Gastroesophageal sphincter (tissue), 4 donors: ENCODE results near the gene CDKN3. TPM values are rescaled to one million over a fixed set of nuclear protein-coding genes. Genes with fewer than 3 reads are reported as not detected.
"Not testable (repeated sequence)": the region's sequence is repeated elsewhere in the genome, so short reads cannot be mapped to it uniquely, and the experiment has no call there.

ENCODE experiments used
- ATAC-seq: fragments of 150-250 bp; one replicate; pipeline ENCODE4 v1.9.1; 2016; ENCODE audit warnings: mild to moderate bottlenecking, moderate library complexity
- H3K27ac ChIP-seq, 4 donors: fragments of 200-600 bp; sonication (generic) in 3 of 4; 1 replicate in 3 of 4; 2 replicates in 1 of 4; pipeline ENCODE4 v1.5.1; 2016 to 2019
- H3K27me3 ChIP-seq: fragments of 200-600 bp; sonication (generic); one replicate; pipeline ENCODE4 v1.5.1; 2019
- H3K36me3 ChIP-seq, 2 donors: fragments of 200-600 bp; sonication (generic); one replicate each; pipeline ENCODE4 v1.5.1; 2019; ENCODE audit warnings: control low read depth in 1 of 2
- H3K4me1 ChIP-seq, 3 donors: fragments of 200-600 bp; sonication (generic); 1 replicate in 2 of 3; 2 replicates in 1 of 3; pipeline ENCODE4 v1.5.1; 2016 to 2019; ENCODE audit warnings: control low read depth in 2 of 3
- H3K4me3 ChIP-seq, 2 donors: fragments of 200-600 bp; sonication (generic); one replicate each; pipeline ENCODE4 v1.5.1; 2019; ENCODE audit warnings: mild to moderate bottlenecking in 1 of 2, moderate library complexity in 1 of 2
- H3K9me3 ChIP-seq, 3 donors: fragments of 200-600 bp; sonication (generic); one replicate each; pipeline ENCODE4 v1.5.1; 2017 to 2019; ENCODE audit warnings: control low read depth in 2 of 3
- CTCF ChIP-seq, 4 experiments: fragments of 200-600 bp in 2 of 4; fragments of 450-650 bp in 2 of 4; sonication (generic) in 1 of 4; IDR thresholded peaks; one replicate each; pipeline ENCODE4 v1.5.1; 2017 to 2019; ENCODE audit warnings: antibody characterized with exemption in 4 of 4, mild to moderate bottlenecking in 2 of 4, moderate library complexity in 2 of 4
- EP300 ChIP-seq: sonication (generic); formaldehyde crosslinking; IDR thresholded peaks from one replicate; pipeline ENCODE4 v1.6.1; 2017; ENCODE audit warnings: antibody characterized with exemption, mild to moderate bottlenecking
- POLR2A ChIP-seq, 2 donors: fragments of 450-650 bp; IDR thresholded peaks; one replicate each; pipeline ENCODE4 v1.6.1; 2017; ENCODE audit warnings: antibody characterized with exemption in 2 of 2, mild to moderate bottlenecking in 2 of 2, moderate library complexity in 1 of 2
- POLR2AphosphoS5 ChIP-seq: sonication (generic); formaldehyde crosslinking; IDR thresholded peaks from one replicate; pipeline ENCODE4 v1.6.1; 2017; ENCODE audit warnings: antibody characterized with exemption
- WGBS, 2 donors: methylation state at CpG; one replicate each; pipeline ENCODE4 v1.1.5; 2018; ENCODE audit warnings: low coverage in 1 of 2; 5-methylcytosine and 5-hydroxymethylcytosine counted together
- total RNA-seq, 4 donors: library from RNA; depleted of rRNA; stranded (reverse); fragments of >200 nt; gene quantifications; one replicate each; pipeline ENCODE4 v1.1.0, GENCODE V29; 2016

Gene CDKN3
- total RNA-seq, 4 donors from 2014 or later, result 2.0 to 3.1 (median 3.0) TPM; not detected in 1

- H3K4me1 ChIP-seq, result no peaks in the 10 kb centered on the region
- no peak for ATAC-seq
- H3K4me3 ChIP-seq, result no peak overlapping the region
- H3K36me3 ChIP-seq, result no peaks in the 10 kb centered on the region
- TF ChIP-seq POLR2AphosphoS5 (no peak), POLR2A (IDR thresholded peaks at IDR 0.05) (no peak), EP300 (no peak), CTCF (IDR thresholded peaks at IDR 0.05) (no peak)
- H3K27ac ChIP-seq, result no peak overlapping the region
- peaks cover 15% of the 10 kb centered on the region for H3K27me3 ChIP-seq
- no peaks in the 10 kb centered on the region for H3K9me3 ChIP-seq
Observed at GRCh38 chr14:54381821-54382220, 15.0 kb upstream of the CDKN3 start.

- no peak overlapping the region for H3K27ac ChIP-seq
- TF ChIP-seq POLR2AphosphoS5, result no peak
- TF ChIP-seq CTCF (IDR thresholded peaks at IDR 0.05), result no peak
- no peak for TF ChIP-seq POLR2A (IDR thresholded peaks at IDR 0.05)
- no peak for TF ChIP-seq EP300
- H3K27me3 ChIP-seq, result peaks cover 17% of the 10 kb centered on the region
- H3K36me3 ChIP-seq, result no peaks in the 10 kb centered on the region
- 86 to 92% methylated on average over 4 of the region's 4 CpGs for WGBS, 2 donors
- no peak for ATAC-seq
- no peaks in the 10 kb centered on the region for H3K4me1 ChIP-seq
- H3K9me3 ChIP-seq, result no peaks in the 10 kb centered on the region
- H3K4me3 ChIP-seq, result no peak overlapping the region
Observed at GRCh38 chr14:54383835-54384234, 13.0 kb upstream of the CDKN3 start.

GRCh38 chr14:54385556-54385955 is 11.3 kb upstream of the CDKN3 start:
- no peaks in the 10 kb centered on the region for H3K9me3 ChIP-seq

GRCh38 chr14:54387328-54387727 is 9.5 kb upstream of the CDKN3 start:
- Histone ChIP-seq H3K4me1 (no peaks in the 10 kb centered on the region), H3K27me3 (peaks cover 13% of the 10 kb centered on the region), H3K27ac (no peak overlapping the region), H3K4me3 (no peak overlapping the region), H3K36me3 (no peaks in the 10 kb centered on the region), H3K9me3 (no peaks in the 10 kb centered on the region)
- WGBS, 2 donors, result 79 to 94% methylated on average over 4 to 5 of the region's 5 CpGs
- no peak for ATAC-seq
- TF ChIP-seq POLR2AphosphoS5 (no peak), POLR2A (IDR thresholded peaks at IDR 0.05) (no peak), CTCF (IDR thresholded peaks at IDR 0.05) (no peak), EP300 (no peak)

More at GRCh38 chr14:54385556-54385955, 11.3 kb upstream of the CDKN3 start:
- Histone ChIP-seq H3K27me3 (peaks cover 13% of the 10 kb centered on the region), H3K4me1 (no peaks in the 10 kb centered on the region), H3K36me3 (no peaks in the 10 kb centered on the region), H3K27ac (no peak overlapping the region), H3K4me3 (no peak overlapping the region)
- no peak for ATAC-seq
- WGBS, 2 donors, result 56% methylated on average over 4 of the region's 4 CpGs; no CpG with 5 or more reads in 1 of the 2 donors
- TF ChIP-seq POLR2A (IDR thresholded peaks at IDR 0.05) (no peak), CTCF (IDR thresholded peaks at IDR 0.05) (no peak), EP300 (no peak)

GRCh38 chr14:54392131-54392859 is 4.5 kb upstream of the CDKN3 start:
- Histone ChIP-seq H3K27me3 (peaks cover 4% of the 10 kb centered on the region), H3K36me3 (no peaks in the 10 kb centered on the region), H3K27ac (no peak overlapping the region), H3K4me3 (no peak overlapping the region), H3K9me3 (no peaks in the 10 kb centered on the region), H3K4me1 (peaks cover 0 to 4% (median 1%) of the 10 kb centered on the region in 3 donors)
- TF ChIP-seq POLR2A (IDR thresholded peaks at IDR 0.05) (no peak), CTCF (IDR thresholded peaks at IDR 0.05) (no peak), EP300 (no peak), POLR2AphosphoS5 (no peak)
- ATAC-seq, result no peak
- 77 to 78% methylated on average over 11 to 13 of the region's 14 CpGs for WGBS, 2 donors

GRCh38 chr14:54392986-54393884 is 3.6 kb upstream of the CDKN3 start:
- H3K4me3 ChIP-seq, ATAC-seq, H3K4me1 ChIP-seq, H3K27me3 ChIP-seq, H3K36me3 ChIP-seq, H3K27ac ChIP-seq, H3K9me3 ChIP-seq: not testable (repeated sequence)
- WGBS, 2 donors, result 100% methylated on average over 1 of the region's 68 CpGs; no CpG with 5 or more reads in 1 of the 2 donors
